HFFc6 (cell line): Measurements from ENCODE around the gene INTU. TPM values are rescaled to one million over a fixed set of nuclear protein-coding genes. Genes with fewer than 3 reads are reported as not detected.

Source experiments
- DNase-seq: peaks from one replicate; pipeline ENCODE4 v3.0.0-alpha.2; 2018
- H3K27ac Mint-ChIP-seq: 2 replicates; pipeline ENCODE4 v1.8.0; 2020; ENCODE audit warnings: mild to moderate bottlenecking, mixed read lengths
- H3K27me3 Mint-ChIP-seq: 2 replicates; pipeline ENCODE4 v1.8.0; 2021; ENCODE audit warnings: mild to moderate bottlenecking, moderate library complexity, mixed read lengths; ENCODE audit not compliant: insufficient read depth
- H3K36me3 Mint-ChIP-seq: 2 replicates; pipeline ENCODE4 v1.8.0; 2021; ENCODE audit warnings: low read depth, mixed read lengths
- H3K4me1 Mint-ChIP-seq: 2 replicates; pipeline ENCODE4 v1.8.0; 2020; ENCODE audit warnings: low read depth, mixed read lengths
- H3K4me3 Mint-ChIP-seq: 2 replicates; pipeline ENCODE4 v1.8.0; 2020; ENCODE audit warnings: mild to moderate bottlenecking, moderate library complexity, mixed read lengths
- H3K9me3 Mint-ChIP-seq: 2 replicates; pipeline ENCODE4 v1.8.0; 2020; ENCODE audit warnings: mild to moderate bottlenecking, mixed read lengths
- CTCF ChIP-seq: fragments of 200-600 bp; sonication (generic); IDR thresholded peaks from 2 replicates; pipeline ENCODE4 v1.5.0; 2021; ENCODE audit warnings: antibody characterized with exemption, mild to moderate bottlenecking
- total RNA-seq, 6 experiments: library from RNA; stranded (reverse); fragmentation: NEBNext Ultra II Directional; extraction: Animal tissue kit (Norgen Biotek cat#: 25700); gene quantifications; 2 replicates in 1 of 6; 3 replicates in 5 of 6; pipeline ENCODE4 v1.2.3, GENCODE V29; 2021

Gene INTU
- total RNA-seq, 6 experiments from 2014 or later = 3.6 to 5.7 (median 5.0) TPM

GRCh38 chr4:127759893-127760292 is 127.1 kb downstream of the INTU start:
- no peak for DNase-seq
- no peak for TF ChIP-seq CTCF
- Mint-ChIP-seq H3K36me3 (peaks cover 4% of the 10 kb centered on the region; the same call in 1 of the 2 replicates), H3K27me3 (peaks cover 4% of the 10 kb centered on the region; the same call in 1 of the 2 replicates), H3K4me3 (no peak overlapping the region), H3K27ac (no peak overlapping the region), H3K4me1 (no peaks in the 10 kb centered on the region; the same call in 1 of the 2 replicates), H3K9me3 (0 out of 2 replicates have a peak, but pooled peaks cover 4% of the 10 kb centered on the region)

GRCh38 chr4:127771535-127772275 is 138.9 kb downstream of the INTU start:
- no peak overlapping the region for H3K4me3 Mint-ChIP-seq

GRCh38 chr4:127772769-127773671 is 140.3 kb downstream of the INTU start:
- no peaks in the 10 kb centered on the region for H3K4me1 Mint-ChIP-seq

More at GRCh38 chr4:127771535-127772275, 138.9 kb downstream of the INTU start:
- DNase-seq = no peak
- H3K36me3 Mint-ChIP-seq = no peaks in the 10 kb centered on the region
- H3K27ac Mint-ChIP-seq = no peak overlapping the region
- H3K9me3 Mint-ChIP-seq = no peaks in the 10 kb centered on the region
- no peaks in the 10 kb centered on the region for H3K4me1 Mint-ChIP-seq
- TF ChIP-seq CTCF = no peak
- no peaks in the 10 kb centered on the region; the same call in none of the 2 replicates for H3K27me3 Mint-ChIP-seq

GRCh38 chr4:127775843-127776242 is 143.1 kb downstream of the INTU start:
- H3K4me1 Mint-ChIP-seq = peaks cover 1% of the 10 kb centered on the region
- no peak overlapping the region for H3K4me3 Mint-ChIP-seq
- DNase-seq = no peak

More at GRCh38 chr4:127772769-127773671, 140.3 kb downstream of the INTU start:
- Mint-ChIP-seq H3K27me3 (no peaks in the 10 kb centered on the region; the same call in none of the 2 replicates), H3K4me3 (no peak overlapping the region), H3K36me3 (no peaks in the 10 kb centered on the region), H3K9me3 (no peaks in the 10 kb centered on the region), H3K27ac (no peak overlapping the region)
- DNase-seq = no peak
- TF ChIP-seq CTCF = no peak

More at GRCh38 chr4:127775843-127776242, 143.1 kb downstream of the INTU start:
- no peaks in the 10 kb centered on the region for H3K36me3 Mint-ChIP-seq
- no peak for TF ChIP-seq CTCF
- H3K27ac Mint-ChIP-seq = no peak overlapping the region
- H3K9me3 Mint-ChIP-seq = no peaks in the 10 kb centered on the region
- peaks cover 2% of the 10 kb centered on the region for H3K27me3 Mint-ChIP-seq

Other genes starting within 250 kb of the INTU start
- gene SLC25A31, start 97.4 kb downstream of the INTU start, total RNA-seq = not detected
- gene HSPA4L, start 149.4 kb downstream of the INTU start, total RNA-seq = 1 to 10 TPM; 5.9 to 7.9 (median 7.5) TPM
- 10 to 100 TPM in 5 of 6 experiments, 1 to 10 TPM in 1; 5.8 to 17.8 (median 14.7) TPM for gene PLK4, start 247.9 kb downstream of the INTU start, total RNA-seq